ENCODE data around the gene MCU. TPM values are rescaled to one million over a fixed set of nuclear protein-coding genes. Genes with fewer than 3 reads are reported as not detected.
"Not testable (repeated sequence)": the region's sequence is repeated elsewhere in the genome, so short reads cannot be mapped to it uniquely, and the experiment has no call there.

MCU gene
- total RNA-seq, 1 donor from 2014 or later, result 12.2 TPM

DNA sequence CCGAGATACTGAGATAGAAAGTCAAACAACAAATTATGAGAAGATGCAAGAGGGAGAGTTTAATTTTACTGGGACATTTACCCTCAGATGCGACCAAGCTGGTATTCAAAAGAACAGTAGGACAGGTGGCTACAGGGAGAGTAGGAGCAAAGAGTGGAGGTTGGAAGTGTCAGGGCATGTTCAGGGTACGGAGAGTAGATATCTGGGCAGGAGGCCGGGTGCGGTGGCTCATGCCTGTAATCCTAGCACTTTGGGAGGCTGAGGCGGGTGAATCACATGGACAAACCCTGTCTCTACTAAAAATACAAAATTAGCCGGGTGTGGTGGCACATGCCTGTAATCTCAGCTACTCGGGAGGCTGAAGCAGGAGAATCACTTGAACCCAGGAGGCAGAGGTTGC, 5.5 kb upstream of the MCU start:
- intact Hi-C loops (cut with micrococcal nuclease), result not testable (repeated sequence)

DNA sequence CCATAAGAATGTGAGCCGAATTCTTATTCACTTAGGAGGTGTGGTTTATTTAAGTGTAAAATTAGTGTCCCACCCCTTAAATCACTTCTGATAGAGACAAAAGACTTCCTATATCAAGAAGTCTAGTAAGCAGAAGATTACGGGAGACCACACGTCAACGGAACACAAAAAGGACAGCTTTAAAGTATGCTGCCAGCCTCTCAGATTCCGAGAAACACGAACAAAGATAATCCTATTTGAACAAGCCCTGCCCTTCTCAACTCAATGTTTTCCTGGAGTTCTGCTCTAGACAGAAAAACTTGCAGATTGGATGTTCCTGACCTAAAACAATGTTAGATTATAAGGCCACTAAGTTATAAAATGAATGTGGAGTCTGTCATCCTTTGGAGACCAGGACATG, 4.9 kb upstream of the MCU start:
- intact Hi-C loops (cut with micrococcal nuclease), result no loop called here

DNA sequence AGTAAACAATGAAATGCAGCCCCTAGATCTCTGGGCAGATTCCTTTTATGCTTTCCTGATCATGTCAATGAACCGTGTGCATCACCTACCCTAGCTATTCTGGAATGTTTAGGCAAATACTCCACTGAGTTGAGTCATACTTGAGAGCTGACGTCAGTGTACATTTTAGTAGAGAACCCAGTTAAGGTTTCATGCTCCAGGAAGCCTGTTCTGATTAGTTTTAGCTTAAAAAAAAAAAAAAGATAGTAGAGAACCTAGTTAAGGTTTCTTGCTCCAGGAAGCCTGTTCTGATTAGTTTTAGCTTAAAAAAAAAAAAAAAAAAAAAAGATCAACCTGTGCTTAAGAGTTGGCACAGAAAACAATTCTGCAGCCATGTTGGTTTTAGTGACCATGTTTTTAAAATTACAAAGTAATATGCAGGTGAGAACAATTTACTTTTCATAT, 3.7 kb upstream of the MCU start:
- intact Hi-C loops (cut with micrococcal nuclease), result no loop called here

DNA sequence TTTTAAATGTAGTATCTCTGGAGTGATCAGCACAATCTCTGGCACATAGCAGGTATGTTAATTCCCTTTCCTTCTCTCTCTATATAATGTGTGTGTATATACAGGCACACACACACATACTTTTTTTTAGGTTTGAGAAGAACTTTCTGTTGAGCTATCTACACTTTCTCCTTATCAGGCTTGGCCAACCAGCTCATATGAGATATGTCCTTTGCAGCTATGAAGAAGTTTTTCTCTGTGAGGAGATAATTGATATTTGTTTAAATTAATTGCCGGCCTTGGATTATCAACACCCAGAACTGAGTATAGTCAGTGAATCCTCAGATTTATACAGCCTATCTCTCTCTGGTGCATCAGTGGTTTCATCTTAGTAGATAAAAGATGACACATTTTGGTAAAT, 2.3 kb upstream of the MCU start:
- intact Hi-C loops (cut with micrococcal nuclease), result loop anchor here (5.0 to 10.0 kb wide), 2 partner anchors 417 to 805 kb away; partner anchors contain the start of genes DDIT4 and PPP3CB

DNA sequence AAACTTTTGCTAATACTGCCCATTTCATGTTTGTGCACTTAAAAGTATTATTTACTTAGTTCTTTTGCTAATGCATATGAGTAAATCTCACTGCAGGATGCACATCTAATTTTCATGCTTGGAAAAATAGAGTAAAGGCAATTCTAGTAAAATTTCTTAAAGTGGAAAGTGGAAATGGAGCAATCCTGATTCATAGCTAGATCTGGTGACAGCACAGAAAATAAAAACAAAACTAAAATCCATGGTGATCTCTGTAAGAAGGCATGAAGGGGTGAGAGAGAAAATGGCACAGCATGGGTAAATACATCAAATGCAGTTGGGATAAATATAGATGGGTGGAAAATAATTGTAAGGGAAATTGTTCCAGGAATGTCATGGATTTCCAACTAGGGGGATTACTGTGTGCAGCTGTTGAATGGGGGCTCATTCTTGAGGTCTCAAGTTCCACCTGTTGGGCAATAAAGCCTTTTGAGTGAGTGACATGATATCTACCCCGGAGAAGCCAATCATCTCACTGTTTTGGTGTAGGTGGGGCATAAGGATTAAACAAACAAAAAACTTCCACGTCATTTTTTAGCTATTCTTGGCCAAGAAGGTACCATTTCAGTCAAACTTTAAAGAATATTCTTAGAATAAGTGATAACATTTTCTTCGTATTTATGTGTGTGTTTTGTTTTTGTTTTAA, 1.7 kb upstream of the MCU start:
- intact Hi-C loops (cut with micrococcal nuclease), result loop anchor here (5.0 to 10.0 kb wide), 2 partner anchors 418 to 805 kb away; partner anchors contain the start of genes DDIT4 and PPP3CB

DNA sequence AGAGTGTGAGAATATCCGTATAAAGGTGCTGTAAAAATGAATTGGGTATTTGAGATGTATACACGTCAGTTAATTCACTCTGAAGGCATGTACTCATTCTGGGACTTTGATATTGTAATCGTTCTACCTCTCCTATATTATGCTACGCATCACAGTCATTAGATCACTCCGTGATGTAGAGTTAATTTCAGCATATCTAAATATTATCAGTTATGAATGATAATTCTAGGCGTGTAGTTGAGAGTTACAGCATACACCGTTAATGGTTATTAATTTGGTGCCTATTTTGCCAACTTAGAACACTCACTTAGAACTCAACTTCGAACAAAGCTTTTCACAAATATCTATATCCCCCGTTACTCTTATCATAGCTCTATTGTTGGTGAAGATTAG, 477 bp upstream of the MCU start:
- intact Hi-C loops (cut with micrococcal nuclease), result loop anchor here (5.0 to 10.0 kb wide), 2 partner anchors 419 to 803 kb away; partner anchors contain the start of genes DDIT4 and PPP3CB

DNA sequence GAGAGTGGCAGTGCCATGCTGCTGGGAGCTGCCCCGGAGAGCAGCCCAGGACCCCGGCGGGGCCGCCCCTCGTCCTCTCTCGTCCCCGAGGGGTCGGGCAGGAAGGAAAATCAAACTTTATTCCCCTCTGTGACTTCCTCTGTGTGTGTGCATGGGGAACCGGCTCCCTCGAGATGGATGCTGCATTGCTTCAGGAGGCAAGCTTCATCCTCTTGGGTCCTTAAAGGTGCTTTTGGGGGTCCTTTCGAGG, 726 bp downstream of the MCU start:
- intact Hi-C loops (cut with micrococcal nuclease), result loop anchor here (1.0 to 10.0 kb wide), 13 partner anchors 16 to 842 kb away; partner anchors contain the start of genes DDIT4, DNAJB12, MICU1 and MRPS16

DNA sequence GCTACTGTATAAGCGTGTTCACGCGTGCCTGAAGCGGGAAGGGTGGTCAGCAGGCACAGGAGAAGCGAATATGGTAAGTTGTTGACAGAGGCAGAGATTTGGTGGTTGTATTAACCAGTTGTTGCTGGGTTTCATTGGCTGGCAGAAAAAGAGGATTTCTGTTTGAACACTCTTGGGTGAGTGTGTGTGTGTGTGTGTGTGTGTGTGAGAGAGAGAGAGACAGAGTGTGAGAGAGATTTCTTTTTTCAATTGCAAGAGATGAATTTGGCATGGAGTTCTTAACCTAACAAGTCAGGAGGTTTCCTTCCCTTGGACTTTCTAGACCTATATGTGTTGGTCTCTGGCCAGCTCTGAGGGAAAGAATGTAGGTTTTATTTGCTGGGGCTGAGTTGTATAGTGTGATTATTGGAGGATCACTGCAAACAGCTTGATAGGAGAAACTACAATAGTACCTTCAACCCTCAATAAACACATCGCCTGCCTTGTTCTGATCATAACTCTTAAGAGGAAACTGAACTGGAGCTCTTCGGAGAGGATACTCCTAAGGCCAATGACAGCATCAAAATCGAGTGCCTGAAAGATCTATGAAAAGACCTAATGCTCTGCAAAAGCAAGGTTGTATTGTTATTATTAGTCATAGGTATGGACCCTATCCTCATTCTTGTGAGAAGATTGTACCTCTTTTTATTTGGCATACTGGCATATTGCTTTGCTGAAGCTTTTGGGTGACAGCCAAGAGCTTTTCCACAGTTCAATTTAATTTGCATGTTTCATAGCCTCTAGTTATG, 1.2 kb downstream of the MCU start:
- intact Hi-C loops (cut with micrococcal nuclease), result loop anchor here (1.0 to 10.0 kb wide), 13 partner anchors 16 to 842 kb away; partner anchors contain the start of genes DDIT4, DNAJB12, MICU1 and MRPS16

DNA sequence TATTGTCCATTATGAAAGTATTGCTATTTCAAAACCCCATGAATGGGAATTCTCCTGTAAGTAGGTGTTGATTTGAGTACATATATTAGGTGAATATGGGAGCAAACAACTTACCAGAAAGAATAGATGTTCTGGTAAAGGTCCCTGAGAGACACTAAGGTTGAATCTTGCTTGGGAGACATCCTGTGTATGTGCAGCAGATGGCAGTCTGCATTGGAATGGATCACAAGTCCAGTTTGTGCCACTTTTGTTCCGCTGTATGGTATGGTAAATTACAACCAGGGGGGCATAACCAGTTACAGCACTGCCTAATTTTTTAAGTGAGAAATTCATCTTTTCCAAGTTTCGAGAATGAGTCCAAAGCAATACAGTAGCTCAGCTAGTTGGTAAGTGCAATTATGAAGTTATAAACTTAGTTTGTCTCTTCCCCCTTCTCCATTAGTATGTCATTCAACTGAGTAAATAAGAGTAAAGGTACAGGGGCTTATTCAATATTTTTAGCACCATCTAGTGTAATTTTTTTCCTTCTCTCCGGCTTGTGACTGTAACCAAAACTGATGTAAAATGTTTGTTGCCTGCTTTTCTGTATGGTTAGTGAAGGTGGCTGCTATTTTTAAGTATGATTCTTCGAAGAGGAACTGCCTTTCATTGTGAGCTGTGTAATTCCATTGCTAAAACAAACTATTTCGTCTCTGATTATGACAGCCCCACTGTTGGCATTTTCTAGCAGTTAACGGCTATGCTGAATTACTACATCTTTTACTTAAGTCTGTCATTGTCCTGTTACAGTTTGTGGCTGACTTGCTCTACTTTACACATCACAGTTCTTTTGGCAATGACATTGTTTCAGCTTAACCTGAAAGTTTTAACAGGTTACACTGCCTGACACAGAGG, 2.8 kb downstream of the MCU start:
- intact Hi-C loops (cut with micrococcal nuclease), result loop anchor here (5.0 to 10.0 kb wide), 2 partner anchors 422 to 800 kb away; partner anchors contain the start of genes DDIT4 and PPP3CB

DNA sequence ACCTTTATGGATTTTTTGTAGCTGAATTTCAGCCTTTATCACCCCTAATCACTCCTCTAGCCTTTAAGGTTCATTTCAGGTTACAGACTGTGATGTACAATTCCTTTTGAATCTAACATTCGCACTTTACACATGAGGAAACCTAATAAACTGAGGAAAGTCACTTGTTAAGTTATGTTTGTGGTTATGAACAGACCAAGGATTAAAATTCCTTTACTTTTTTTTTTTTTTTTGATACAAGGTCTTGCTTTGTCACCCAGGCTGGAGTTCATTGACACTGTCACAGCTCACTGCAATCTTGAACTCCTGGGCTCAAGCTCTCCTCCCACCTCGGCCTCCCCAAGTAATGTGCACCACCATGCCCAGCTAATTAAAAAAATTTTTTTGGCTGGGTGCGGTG, 3.6 kb downstream of the MCU start:
- intact Hi-C loops (cut with micrococcal nuclease), result loop anchor here (10.0 kb wide), 1 partner anchor 799 kb away; the partner anchor contains the start of gene PPP3CB

DNA sequence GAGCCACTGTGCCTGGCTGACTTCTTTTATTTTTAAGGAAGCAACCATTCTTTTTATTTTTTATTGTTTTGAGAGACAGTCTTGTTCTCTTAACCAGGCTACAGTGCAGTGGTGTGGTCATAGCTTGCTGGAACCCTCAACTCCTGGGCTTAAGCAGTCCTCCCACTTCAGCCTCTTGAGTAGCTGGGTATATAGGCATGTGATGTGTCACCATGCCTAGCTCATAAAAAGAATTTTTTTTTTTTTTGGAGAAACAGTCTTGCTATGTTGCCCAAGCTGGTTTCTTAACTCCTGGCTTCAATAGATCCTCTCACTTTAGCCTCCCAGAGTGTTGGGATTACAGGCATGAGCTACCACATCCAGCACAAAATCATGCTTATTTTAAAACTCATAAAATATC, 5.8 kb downstream of the MCU start:
- intact Hi-C loops (cut with micrococcal nuclease), result loop anchor here (10.0 kb wide), 1 partner anchor 797 kb away; the partner anchor contains the start of gene PPP3CB

DNA sequence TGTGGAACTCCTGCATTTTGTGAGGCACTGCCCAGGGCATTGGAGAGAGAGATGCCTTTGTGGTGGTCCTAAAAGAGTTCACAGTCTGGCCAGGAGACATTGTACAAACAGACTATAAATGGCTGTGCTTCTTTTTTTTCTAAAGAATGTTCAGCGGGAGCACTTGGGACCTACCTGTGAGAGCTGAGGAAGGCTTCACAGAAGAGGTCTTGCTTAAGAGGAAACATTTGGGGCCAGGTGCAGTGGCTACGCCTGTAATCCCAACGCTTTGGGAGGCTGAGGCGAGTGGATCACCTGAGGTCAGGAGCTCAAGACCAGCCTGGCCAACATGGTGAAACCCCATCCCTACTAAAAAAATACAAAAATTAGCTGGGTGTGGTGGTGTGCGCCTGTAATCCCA, 10.5 kb downstream of the MCU start:
- intact Hi-C loops (cut with micrococcal nuclease), result not testable (repeated sequence)

DNA sequence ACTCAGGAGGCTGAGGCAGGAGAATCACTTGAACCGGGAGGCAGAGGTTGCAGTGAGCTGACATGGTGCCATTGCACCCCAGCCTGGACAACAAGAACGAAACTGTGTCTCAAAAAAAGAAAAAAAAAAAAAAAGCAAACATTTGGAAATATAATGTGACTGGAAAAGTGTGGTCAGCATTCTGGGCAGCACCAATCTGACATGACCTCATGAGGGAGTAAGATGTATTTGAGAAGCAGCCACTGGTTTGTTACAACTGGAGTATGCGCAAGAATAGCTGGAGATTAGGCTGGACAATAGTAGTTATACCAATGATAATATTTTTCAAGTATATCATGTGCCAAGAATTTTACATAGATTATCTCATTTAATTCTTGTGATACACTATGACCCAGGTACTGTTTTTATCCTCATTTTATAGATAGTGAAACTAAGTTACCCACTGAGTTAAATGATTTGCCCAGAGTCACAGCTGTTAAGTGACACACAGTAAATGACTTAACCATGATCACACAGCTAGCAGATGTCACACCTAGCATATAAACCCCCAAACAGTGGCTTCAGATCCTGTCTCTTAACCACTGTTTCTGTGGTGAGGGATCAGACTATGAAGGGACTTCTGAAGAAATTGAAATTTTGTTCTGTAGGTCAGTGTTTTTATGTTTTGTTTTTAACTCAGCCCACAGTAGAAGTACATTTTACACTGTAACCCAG, 11.1 kb downstream of the MCU start:
- intact Hi-C loops (cut with micrococcal nuclease), result no loop called here

DNA sequence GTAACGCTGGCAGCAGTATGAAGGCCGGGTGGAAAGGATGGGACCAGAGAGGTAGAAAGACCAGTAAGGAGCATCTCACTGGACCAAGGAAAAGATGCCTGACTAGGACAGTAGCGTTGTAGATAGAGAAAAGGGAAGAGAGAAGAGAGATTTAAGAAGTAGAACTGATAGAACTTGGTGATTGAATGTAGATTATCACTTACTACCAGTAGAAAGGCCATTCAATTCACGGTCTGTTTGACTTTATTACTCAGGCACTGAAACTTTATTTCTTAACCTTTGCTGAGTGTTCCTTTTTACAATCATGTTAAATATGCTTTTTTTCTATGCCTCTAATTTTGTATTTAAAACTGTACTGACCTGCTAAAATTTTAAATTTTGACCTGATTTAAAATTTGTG, 12.2 kb downstream of the MCU start:
- intact Hi-C loops (cut with micrococcal nuclease), result no loop called here

DNA sequence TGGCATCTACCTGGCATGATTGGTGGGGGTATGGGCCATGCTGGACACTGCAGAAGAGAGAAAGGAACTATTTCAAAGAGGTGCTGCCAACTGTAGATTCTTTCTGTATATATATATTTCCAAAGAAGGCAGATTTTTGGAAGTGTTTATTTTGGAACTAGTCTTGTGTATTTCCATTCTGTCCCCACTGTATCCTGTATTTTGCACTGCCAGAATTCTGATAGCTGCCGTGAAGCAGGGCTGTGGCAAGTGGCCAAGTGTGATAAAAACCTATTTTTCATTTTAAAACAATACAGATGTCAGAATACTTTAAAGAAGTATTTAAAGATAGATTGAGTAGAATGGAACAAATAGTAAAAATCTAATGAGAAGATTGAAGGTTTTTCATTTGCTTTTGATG, 17.1 kb downstream of the MCU start:
- intact Hi-C loops (cut with micrococcal nuclease), result no loop called here

DNA sequence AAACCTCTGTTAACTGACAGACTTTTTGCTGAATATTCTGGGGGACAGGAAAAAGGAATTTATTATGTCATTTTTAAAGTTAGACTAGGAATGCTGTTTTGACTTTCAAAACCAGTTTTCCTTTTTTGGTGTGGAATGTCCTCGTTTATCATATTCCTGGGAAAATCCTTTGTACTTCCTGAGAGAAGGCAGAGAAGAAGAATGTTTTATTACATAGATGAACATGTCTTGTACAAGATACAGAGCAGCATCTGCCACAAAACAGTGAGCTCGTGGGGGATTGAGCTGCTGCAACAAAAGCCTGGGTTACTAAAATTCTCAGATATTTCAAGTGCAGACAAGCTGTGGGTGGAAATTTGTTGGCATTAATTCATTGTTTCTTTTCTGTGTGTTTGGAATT, 20.2 kb downstream of the MCU start:
- intact Hi-C loops (cut with micrococcal nuclease), result no loop called here

DNA sequence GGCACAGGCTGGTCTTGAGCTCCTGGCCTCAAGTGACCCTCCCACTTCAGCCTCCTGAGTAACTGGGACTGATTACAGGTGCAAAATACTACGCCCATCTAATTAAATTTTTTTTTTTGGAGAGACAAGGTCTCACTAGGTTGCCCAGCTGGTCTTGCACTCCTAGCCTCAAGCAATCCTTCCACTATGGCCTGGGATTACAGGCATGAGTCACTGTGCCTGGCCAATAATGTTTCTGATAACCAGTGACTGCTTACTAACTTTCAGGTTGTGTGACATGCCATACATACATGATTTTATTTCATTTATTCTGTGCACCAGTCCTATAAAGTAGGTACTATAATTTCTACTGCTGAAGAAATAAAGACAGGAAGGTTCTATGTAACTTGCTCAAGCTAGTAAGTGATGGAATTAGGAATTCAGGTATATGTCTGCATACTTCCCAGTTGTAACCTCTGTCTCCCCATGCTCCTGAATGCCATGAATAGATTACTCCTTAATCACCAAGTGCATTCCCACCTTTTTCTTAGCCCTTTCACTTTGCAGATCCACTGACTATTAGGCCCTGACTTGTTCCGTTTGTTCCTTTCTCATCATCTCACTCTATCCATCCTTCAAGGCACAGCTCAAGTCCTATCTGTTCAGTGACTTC, 28.1 kb downstream of the MCU start:
- intact Hi-C loops (cut with micrococcal nuclease), result no loop called here

DNA sequence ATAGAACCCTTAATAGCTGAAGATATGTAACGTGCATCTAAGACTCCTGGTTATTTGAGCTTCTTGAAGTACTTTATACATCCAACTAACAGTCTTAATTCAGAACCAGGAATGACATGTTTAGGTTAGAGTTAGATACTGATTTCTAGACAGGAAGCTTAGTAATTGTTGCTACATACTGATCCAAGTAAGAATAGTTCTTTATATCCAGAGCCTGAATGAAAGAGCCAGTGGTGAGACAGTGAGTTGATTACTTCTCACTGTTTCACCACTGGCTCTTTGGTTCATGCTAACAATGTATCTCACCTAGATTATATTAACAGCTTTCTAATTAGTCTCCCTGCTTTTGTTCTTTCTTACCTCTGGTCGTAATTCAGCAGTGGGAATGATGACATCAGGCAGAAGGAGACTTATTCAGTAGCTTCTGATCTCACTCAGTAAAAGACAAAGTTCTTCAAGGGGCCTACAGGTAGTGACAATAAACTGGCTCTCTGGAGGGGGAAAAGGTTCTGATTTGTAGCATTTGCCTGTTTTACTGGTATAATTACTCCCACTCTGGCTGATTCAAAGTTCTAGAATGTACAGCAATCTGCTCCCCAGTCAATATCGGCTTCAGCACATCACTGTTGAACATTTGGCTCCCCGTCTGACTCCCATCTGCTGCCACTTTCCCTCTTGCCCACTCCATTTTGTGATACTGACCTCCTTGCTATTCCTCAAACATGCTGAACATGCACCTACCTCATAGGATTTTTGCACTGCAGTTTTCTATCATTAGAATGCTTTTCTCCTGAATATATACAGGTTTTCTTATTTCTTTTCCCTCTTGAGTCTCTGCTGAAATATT, 29.1 kb downstream of the MCU start:
- intact Hi-C loops (cut with micrococcal nuclease), result no loop called here

DNA sequence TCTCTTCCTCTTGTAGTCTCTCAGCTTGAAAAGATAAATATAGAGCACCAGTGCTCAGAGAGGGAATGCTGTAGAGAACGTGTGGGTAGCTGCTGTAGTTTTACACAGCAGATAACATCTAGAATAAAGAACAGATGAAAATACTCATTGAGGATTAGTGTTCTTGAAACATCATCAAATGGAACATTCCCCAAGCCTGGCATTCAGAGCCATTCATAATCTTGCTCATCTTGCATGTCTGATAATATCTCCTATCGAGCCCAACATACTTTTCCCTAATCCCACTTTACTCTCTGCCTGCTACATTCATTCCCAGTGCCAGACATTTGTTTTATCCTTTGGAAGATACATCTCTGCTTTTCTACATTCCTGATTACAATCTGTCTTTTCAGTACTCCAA, 35.2 kb downstream of the MCU start:
- intact Hi-C loops (cut with micrococcal nuclease), result no loop called here
